H4 (cell line): ENCODE measurements around the gene ACP7. TPM values are rescaled to one million over a fixed set of nuclear protein-coding genes. Genes with fewer than 3 reads are reported as not detected.
A peak's percentile ranks its signal among the peaks of the same experiment; 100 is the strongest.
"Not testable (repeated sequence)": the region's sequence is repeated elsewhere in the genome, so short reads cannot be mapped to it uniquely, and the experiment has no call there.

Source experiments
- DNase-seq: peaks from one replicate; pipeline ENCODE4 v3.0.0-alpha.2; 2015; ENCODE audit warnings: low spot score
- total RNA-seq: library from RNA; depleted of rRNA; stranded (reverse); fragments of >200 nt; shearing (Covaris generic); gene quantifications from 2 replicates; pipeline ENCODE4 v1.2.3, GENCODE V29; 2014

The ACP7 gene
- total RNA-seq, 1 experiment from 2014 or later: not detected

DNA sequence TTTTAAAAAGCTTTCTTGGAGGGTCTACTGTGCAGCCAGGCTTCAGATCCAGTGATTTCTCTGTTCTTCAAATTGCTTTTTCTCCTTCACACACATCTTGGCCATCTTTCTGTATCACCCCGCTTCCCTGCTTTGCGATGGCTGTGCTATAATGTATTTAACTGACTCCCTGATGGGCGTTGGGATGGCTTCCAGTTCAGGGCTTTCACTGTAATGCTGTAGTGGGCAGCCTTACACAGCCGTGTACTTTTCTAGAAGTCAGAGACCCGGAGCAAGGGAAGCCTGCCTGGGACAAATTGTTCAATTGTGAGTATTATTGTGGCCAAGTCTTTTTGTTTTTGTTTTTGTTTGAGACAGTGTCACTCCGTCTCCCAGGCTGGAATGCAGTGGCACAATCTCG, 22.0 kb downstream of the ACP7 start:
- DNase-seq: no peak

DNA sequence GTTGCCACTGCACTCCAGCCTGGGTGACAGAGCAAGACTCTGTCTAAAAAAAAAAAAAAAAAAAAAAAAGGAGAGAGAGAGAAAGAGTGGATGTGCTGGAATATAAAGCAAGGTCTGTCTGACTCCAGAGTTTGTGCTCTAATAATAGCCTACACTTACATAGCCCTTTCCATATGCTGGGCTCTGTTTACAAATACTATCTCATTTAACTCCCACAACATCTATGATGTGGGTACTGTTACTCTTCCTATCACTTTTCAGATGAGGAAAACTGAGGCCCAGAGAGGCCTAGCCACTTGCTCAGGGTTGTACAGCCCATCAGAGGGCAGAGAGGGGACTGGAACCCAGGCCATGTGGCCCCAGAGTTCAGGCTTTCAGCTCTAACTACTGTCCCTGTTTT, 25.5 kb downstream of the ACP7 start:
- no peak for DNase-seq

DNA sequence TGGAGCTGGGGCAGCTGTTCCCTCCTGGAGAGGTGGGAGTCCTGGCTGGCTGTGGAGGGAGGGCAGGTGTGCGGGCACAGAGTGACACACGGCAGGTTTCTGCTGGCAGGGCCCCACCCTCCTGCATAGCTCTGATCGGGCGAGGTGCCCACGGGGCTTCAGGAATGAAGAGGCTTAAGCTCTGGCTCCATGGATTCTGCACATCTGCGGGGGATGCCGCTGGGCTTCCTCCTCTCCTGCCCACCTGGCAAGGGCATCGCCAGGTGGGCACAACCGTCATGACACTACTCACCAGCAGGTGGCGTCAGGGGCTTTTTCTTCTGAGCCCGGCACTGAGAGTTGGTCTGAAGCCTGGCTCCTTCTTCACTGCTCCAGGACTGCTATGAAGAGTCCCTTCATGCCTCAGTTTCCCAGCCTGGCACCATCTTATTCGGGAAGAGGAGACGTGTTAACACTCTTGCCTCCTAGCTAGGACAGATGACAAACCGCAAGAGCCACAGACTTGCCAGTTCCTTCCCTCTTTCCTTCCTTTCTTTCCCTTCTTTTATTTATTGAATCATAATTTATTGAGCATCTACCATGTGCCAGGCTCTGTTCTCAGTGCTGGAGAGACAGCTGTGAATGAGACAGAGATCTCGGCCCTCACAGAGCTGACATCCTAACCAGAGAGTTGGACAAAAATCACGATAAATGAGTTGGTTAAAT, 26.2 kb downstream of the ACP7 start:
- DNase-seq: peak; percentile 60

DNA sequence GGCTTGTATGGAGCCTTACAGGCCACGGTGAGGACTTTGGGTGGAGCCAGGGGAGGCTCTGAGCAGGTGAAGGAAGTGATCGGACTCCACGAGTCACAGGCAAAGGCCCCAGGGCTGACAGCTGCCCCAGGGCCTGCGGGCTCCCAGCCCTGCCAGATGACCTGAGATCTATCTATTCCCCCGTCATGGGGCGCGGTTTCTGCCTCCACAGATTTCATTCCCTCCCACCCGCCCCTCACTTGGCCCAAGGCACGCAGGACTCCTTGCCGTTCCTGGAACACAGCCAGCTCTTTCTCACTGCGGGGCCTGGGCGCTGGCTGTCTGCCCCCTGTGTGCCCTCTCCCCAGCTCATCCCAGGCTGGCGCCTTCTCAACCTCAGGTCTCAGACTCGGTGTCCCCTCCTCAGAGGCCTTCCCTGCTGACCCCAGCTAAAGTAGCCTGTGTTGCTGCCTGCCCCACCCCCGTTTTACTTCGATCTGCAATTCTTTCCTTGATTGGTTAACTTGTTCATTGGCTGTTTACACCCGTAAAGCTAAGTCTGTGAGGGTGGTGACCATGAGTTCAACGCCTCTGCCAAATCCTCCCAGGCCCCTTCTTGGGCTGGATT, 27.5 kb downstream of the ACP7 start:
- DNase-seq: no peak

DNA sequence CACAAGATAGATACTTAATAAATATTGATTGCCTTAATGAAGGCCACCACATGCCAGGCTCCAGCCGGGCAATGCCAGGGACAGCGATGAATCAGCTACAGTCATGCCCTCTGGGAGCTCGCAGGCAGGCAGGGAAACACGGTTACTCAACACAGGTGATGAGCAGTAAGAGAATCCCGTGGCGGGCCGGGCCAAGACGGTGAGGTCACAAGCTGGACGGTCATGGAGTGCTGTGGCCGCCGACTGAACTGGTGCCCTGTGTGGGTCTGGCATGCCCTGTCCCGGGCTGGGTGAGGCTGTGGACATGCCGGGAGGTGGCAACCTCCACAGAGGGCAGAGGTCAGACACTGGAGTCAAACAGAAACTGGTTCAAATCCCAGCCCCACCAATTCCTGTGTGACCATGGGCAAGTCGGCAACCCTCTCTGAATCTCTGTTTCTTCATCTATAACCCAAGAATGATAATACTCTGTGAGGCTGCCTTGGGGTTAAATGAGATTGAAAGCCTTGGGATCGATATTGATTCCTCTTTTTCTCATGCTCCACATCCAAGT, 28.2 kb downstream of the ACP7 start:
- peak; percentile 60 for DNase-seq

DNA sequence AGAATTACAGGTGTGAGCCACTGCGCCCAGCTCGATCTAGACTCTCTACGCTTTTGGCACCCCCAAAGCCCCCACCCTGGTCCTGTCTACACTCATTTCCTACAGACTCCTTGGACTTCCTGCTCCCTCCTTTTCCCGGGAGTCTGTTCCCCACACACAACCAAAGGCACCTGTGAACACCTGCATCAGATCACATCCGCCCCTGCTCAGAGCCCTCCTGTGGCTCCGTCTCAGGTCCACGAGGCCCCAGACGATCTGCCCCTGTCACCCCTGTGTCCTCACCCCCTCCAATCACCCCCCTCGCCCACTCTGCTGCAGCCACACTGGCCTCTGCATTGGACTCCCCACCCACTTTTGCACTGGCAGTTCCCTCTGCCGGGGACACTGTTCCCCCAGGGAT, 29.0 kb downstream of the ACP7 start:
- DNase-seq: no peak

DNA sequence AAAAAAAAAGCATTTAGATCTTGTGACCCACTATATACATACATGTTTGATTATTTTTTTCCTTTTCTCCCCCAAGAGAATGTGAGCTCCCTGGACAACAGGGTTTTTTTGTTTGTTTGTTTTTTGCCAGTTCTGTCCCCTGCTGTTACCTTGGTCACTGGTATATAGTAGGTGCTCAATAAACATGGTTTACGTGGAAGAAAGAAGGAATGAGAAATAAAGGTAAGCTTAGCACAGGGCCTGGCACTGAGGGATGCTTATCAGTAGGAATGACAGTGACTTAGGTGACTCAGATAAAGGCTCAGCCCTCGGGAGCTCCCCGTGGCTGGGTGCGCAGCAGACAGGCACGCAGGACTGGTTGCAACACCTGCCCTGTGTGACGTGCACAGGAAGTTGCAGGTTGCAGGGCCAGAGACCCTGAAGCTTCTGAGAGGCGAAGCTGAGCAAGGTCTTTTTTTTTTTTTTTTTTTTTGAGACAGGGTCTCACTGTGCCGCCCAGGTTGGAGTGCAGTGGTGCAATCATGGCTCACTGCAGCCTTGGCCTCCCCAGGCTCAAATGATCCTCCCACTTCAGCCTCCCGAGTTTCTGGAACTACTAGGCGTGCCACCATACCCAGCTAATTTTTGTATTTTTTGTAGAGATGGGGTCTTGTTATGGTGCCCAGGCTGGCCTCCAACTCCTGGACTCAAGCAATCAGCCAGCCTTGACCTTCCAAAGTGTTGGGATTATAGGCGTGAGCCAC, 31.1 kb downstream of the ACP7 start:
- no peak for DNase-seq

DNA sequence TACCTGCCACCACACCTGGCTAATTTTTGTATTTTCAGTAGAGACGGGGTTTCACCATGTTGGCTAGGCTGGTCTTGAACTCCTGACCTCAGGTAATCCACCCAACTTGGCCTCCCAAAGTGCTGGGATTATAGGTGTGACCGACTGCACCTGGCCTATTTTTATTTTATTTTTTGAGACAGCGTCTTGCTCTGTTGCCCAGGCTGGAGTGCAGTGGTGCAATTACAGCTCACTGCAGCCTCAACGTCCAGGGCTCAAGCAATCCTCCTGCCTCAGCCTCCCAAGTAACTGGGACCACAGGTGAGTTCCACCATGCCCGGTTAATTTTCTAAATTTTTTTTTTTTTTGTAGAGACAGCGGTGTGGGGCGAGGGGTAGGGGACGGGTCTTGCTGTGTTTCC, 32.9 kb downstream of the ACP7 start:
- DNase-seq: not testable (repeated sequence)

DNA sequence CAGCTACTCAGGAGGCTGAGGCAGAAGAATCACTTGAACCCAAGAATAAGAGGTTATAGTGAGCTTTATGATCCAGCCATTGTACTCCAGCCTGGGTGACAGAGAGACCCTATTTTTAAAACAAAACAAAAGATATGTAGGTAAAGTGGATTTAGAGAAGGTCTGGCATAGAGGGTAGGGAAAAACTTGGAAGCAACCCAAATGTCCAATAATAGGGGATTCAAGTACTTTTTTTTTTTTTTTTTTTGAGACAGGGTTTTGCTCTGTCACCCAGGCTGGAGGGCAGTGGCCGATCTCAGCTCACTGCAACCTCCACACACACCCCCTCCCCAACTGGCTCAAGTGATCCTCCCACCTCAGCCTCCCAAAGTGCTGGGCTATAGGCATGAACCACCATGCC, 35.7 kb downstream of the ACP7 start:
- no peak for DNase-seq

DNA sequence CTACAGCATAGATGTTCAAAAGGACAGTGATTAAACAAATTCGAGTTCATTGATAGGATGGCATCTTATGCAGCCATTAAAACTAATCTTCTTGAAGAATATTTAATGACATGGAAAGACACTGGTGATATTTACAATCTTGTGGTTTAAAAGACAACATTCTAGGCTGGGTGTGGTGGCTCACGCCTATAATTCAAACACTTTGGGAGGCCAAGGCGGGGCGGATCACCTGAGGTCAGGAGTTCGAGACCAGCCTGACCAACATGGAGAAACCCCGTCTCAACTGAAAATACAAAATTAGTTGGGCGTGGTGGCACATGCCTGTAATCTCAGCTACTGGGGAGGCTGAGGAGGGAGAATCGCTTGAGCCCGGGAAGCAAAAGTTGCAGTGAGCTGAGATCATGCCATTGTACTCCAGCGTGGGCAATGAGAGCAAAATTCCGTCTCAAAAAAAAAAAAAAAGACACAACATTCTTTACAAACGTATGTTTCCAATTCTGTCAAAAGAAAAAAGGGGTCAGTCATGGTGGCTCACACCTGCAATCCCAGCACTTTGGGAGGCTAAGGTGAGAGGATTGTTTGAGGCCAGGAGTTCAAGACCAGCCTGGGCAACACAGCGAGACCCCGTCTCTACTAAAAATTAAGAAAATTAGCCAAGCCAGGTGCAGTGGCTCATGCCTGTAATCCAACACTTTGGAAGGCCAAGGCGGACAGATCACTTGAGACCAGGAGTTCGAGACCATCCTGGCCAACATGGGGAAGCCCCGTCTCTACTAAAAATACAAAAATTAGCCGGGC, 39.0 kb downstream of the ACP7 start:
- no peak for DNase-seq

DNA sequence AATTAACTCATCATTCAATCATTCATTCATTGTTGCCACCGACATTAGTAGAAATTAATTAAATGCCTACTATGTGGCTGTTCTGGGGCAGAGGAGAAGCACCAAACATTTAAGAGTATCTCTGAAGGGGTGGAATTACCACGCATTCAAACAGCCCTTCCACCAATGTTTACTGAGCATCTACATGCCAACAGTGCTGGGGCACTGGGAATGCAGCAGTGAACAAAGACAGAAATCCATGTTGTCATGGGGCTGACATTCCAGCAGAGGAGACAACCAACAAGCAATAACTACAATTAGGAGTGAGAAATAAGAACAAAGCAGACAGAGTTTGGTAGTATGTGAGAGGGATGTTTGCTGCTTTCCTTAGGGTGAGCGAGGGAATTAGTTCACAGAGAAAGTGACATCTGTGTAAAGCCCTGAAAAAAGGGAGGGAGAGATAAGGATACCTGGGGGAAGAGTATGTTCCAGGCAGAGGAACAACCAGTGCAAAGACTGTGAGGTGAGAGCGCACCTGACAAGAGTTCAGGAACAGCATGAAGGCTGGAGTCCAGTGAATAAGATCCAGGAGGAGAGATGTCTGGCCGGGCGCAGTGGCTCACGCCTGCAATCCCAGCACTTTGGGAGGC, 40.1 kb downstream of the ACP7 start:
- DNase-seq: no peak

DNA sequence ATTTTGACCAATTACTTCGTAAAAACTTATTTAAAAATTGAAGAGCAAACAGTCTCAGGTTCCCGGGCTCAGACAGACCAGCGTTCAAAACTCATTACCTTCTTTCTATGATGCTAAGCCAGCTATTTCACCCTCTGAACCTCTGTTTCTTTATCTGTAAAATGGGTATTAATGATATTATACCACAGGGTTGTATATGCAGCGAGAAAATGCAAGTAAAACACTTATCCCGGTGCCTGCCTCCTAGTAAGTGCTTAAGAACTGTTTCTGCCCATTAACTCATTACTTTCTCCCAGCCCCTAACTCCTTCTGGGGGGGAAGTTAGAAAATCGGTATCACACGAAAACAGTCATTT, 41.0 kb downstream of the ACP7 start:
- DNase-seq: no peak

DNA sequence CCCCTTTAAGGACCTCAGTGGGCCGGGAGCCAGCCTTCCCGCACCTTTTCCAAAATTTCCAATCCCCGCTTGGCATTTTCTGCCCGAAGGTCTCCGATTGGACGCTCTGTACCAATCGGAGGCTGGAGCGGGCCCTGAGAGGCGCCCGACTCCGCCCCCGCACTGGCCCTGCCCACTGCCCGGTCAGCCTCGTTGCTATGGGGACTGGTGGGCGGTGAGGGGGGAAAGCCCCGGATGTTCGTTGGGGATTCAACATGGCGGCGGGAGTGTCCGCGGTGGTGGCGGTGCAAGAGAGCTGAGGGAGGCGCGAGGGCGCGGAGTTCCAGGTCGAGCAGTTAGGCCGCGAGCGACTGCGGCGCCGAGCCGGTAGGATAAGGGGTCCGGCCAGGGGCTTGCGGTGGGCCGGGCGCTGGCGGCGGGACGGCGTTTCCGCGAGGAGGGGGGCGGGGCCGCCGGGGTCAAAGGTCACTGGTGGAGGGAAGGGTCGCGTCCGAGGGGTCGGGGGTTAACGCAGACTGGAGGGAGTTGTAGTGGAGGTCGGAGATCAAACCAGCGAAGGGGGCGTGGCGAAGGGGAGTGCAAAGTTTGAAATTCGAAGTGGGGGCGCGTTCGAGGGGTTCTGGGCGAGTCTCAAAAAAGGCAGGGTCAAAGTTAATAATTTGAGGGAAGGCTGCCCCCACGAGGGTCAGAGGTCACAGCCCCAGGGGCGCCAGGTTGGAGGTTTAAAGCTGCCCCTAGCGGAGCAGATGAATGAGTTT, 41.6 kb downstream of the ACP7 start, which contains the start of gene PAK4:
Gene PAK4 (plus strand): TSS at position 233 of the 758 bp plus-strand sequence. CDS start 43,768 bp downstream, outside the sequence.
- peak; percentile 99 for DNase-seq

DNA sequence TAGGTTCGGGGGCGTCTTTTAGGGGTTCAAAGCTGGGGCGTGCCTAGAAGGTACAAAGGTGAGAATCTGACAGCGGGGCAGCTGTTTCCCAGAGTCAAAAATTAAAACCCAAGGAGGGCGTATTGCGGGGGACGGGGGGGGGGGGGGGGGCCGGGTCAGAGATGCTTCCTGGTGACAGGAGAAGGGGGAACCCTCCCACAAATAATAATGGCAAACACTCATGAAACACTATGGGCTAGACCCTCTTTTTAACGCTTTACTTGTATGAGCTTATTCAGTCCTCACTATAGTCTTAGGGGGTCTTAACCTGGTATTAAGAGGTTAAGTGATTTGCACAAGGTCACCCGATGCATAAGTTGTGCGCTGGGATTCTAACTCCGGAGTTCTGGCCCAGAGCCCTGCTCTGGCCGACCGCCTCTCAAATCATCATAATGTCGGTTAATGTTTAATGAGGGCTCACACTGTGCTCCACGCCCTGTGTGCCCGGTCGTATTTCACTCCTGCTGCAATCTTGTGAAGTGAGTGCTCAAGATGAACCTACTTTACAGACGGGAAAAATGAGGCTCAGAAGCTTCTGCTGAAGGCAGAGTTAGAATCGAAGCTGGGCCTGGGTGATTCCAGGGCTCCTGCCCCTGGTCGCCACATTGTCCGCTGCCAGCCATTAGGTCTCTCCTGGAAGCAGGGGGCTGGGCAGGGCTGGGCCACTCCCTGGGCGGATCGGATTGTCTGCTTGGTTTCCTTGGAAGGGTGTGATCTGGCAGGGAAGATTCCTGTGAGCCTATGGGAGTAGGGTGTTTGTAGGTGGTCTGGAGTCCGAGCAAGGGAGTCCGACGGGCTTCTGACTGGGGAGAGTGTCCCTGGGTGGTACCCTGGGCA, 42.4 kb downstream of the ACP7 start:
- no peak for DNase-seq

DNA sequence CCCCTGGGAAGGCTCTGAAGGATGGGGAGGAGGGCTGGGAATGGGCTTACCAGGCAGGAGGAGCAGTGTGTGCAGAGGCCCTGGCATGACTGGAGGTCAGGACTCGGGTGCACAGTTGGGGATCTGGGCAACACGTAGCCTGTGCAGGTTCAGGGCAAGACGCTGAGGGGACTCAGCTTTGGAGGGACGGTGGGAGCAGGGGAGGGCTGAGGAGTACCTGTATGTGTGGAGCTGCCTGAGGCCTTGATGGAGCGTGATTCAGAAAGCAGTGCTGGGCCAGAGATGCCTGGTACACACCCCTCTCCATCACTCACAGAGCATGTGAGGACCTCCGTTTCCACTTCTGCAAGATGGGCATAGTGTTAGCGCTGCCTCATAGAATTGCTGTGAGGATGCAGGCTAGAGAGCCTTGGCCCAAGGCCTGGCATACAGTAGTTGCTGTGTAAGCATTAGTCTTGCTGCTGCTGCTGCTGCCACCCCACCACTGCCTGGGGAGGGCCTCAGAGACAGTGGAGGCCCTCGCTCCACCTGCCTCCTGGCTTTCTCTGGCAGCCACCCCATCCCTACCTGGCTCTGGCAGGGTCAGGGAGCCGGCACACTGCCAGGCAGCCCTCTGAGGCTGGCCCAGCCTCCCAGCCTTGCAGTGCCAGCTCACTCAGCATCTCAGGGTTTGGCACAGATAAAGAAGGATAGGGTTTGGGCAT, 43.8 kb downstream of the ACP7 start:
- DNase-seq: no peak

DNA sequence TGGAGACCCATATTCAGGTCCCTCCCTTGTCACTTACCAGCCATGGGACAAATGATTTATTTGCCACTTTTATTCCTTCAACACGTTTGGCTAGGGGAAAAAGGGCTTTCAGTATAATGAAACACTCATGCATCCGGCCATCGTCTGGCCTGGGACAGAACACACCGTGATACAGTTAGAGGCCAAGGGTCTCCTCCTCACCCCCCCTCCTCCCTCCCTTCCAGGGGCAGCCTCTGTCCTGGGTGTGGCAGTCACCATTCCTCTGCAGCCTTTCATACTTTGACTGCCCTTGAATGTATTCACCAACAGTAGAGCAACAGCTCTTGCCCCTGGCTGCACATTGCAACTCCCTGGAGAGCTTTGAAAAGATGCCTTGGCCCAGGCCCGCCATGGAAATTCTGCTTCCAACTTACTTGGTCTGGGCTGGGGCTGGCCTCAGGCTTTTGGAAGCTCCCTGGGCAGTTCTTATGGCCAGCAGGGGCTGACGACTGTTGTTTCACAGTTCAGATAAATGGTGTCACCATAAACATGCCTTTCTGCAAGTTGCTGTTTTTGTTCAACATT, 44.4 kb downstream of the ACP7 start:
- no peak for DNase-seq

DNA sequence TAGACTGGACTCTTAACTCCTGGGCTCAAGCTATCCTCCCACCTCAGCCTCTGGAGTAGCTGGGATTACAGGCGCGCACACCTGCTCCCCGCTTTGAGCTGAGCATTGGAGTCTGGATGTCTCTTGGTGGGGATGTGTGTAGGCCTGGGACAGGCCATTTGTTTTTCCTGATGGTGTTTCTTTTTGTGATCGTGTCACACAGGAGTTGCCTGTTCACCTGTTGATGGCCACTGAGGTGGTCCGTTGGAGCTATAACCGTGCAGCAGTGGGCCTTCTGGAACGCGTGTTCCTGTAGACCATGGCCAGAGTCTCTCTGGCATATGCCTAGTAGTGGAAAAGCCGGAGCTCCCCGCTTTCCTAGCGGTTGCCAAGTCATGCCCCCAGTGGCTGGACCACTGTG, 44.9 kb downstream of the ACP7 start:
- DNase-seq: no peak

DNA sequence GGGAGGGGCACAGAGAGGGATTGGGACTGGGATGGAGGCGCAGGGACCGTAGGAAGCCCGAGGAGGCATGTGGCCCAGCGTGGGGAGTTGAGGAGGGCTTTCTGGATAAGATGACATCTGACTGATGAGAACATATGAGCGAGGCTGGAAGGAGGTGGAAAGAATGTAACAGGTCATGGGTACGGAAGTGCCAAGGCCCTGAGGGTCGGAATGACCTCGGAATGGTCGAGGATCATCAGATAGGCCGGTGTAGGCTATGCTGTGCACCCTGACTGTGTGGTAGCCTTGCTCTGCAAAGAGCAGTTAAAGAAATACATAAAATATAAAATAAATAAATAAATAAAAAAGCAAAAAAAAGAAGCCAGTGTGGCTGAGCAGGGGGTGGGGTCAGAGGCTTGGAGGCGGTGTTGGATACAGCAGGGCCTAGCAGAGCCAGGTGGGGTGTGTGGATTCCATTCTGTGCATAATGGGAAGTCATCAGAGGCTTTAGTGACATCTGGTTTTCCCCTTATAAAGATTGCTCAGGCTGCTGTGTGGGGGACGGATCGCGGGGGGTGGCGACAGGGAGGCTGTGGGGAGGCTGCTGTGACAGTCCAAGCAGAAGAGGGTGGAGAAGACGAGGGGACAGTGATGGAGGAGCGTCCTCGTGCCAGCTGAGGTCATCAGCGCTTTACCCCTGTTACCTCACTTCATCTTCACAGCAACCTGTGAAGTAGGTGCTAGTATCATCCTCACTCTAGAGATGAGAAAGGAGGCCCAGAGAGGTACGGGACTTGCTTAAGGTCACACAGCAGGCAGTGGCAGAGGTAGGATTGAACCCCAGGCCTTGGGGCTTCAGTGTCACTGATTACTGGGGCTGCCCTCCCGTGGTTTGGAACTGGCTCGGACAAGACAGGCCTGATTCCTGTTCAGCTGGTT, 46.4 kb downstream of the ACP7 start:
- DNase-seq: no peak
